ENCODE results near the gene INVS.

GRCh38 chr9:100056561-100056960 lies 42.5 kb upstream of the INVS start:
- TF ChIP-seq CTCF (IDR thresholded peaks at IDR 0.05) (no peak), POLR2A (IDR thresholded peaks at IDR 0.05; ENCODE audit: low read depth) (no peak), EP300 (IDR thresholded peaks at IDR 0.05) (no peak)
